Activated CD4-positive, alpha-beta T cell treated with anti-CD3 and anti-CD28 coated beads for 36 hours (primary cell): ENCODE measurements around the gene TEX264. TPM values are rescaled to one million over a fixed set of nuclear protein-coding genes. Genes with fewer than 3 reads are reported as not detected.

Experiments used
- ATAC-seq: fragments of 200-7000 bp; cut with Tn5 transposase; one replicate; pipeline ENCODE4 v1.10.0; 2021; ENCODE audit warnings: mild to moderate bottlenecking, moderate library complexity
- CTCF ChIA-PET: fragments of 350-600 bp; sonication (Branson Sonifier 250); formaldehyde crosslinking; loops from one replicate; lab custom pipeline; 2021; ENCODE audit warnings: antibody characterized with exemption; lab: Charles Lee
- POLR2A ChIA-PET: fragments of 350-600 bp; sonication (Branson Sonifier 250); formaldehyde crosslinking; loops from one replicate; lab custom pipeline; 2021; ENCODE audit warnings: antibody characterized with exemption, inconsistent platforms; lab: Charles Lee
- DNase-seq: peaks from one replicate; pipeline ENCODE4 v3.0.0-alpha.2; 2020
- H3K27ac Mint-ChIP-seq: one replicate; pipeline ENCODE4 v1.8.0; 2021; ENCODE audit warnings: mixed read lengths
- H3K27me3 Mint-ChIP-seq: one replicate; pipeline ENCODE4 v1.8.0; 2021; ENCODE audit warnings: mixed read lengths
- H3K36me3 Mint-ChIP-seq: one replicate; pipeline ENCODE4 v1.8.0; 2021; ENCODE audit warnings: low read depth, mixed read lengths
- H3K4me1 Mint-ChIP-seq: one replicate; pipeline ENCODE4 v1.8.0; 2021; ENCODE audit warnings: mixed read lengths
- H3K4me3 Mint-ChIP-seq: one replicate; pipeline ENCODE4 v1.8.0; 2021; ENCODE audit warnings: mild to moderate bottlenecking, moderate library complexity, mixed read lengths
- H3K9me3 Mint-ChIP-seq: one replicate; pipeline ENCODE4 v1.8.0; 2021; ENCODE audit warnings: low read depth, mixed read lengths
- intact Hi-C, 2 experiments: fragments of 100-400 bp; cut with DNase I in 1 of 2; cut with micrococcal nuclease in 1 of 2; formaldehyde crosslinking; loops; one replicate each; pipeline versions ENCODE4 v1.14.2 to v1.15.1; 2022 to 2024; cut with DNase I, micrococcal nuclease
- total RNA-seq, 2 experiments: library from RNA; stranded (reverse); gene quantifications; one replicate each; pipeline ENCODE4 v1.2.3, GENCODE V29; 2021

The TEX264 gene
- total RNA-seq, 2 experiments from 2014 or later = 35.3 to 37.4 TPM

DNA sequence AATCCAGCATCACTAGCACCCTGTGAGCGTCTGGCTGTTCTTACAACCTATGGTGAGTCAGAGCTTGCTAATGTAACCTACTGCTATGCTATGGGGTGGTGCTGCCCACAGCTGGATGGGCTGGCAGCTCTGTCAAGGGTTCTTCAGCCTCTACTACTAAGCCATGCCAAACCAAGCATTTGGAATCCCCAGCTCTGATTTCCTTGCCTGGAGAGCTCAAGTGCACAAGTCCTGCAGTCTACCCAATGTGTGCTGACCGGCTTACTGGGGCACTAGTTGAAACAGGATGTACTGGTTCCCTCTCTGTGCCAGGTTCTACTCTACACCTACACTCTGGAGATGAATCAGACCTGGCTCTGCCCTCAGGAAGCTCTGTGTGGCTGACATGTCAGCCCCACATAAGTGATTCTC, 4.2 kb downstream of the TEX264 start:
- H3K27ac Mint-ChIP-seq = peak overlapping the region; percentile 92
- peaks cover 76% of the 10 kb centered on the region for H3K4me1 Mint-ChIP-seq
- peak; percentile 62 for DNase-seq
- H3K4me3 Mint-ChIP-seq = peak overlapping the region; percentile 1
- CTCF ChIA-PET = interaction anchor here (0.6 to 10.0 kb wide), 6 partner anchors 15 to 1872 kb away, joined by 3 to 143 read pairs (median 4); partner anchors contain the start of genes DCAF1 and INKA1
- H3K27me3 Mint-ChIP-seq = no peaks in the 10 kb centered on the region
- H3K9me3 Mint-ChIP-seq = no peaks in the 10 kb centered on the region
- intact Hi-C loops = loop anchor here in 1 of 2 experiments (10.0 kb wide), 1 partner anchor 1340 kb away; no protein-coding TSS in a partner anchor
- POLR2A ChIA-PET = interaction anchor here (1.5 kb wide), 1 partner anchor 176 kb away, joined by 6 read pairs; the partner anchor contains the start of gene DCAF1
- ATAC-seq = peak; percentile 63
- H3K36me3 Mint-ChIP-seq = peaks cover 19% of the 10 kb centered on the region

DNA sequence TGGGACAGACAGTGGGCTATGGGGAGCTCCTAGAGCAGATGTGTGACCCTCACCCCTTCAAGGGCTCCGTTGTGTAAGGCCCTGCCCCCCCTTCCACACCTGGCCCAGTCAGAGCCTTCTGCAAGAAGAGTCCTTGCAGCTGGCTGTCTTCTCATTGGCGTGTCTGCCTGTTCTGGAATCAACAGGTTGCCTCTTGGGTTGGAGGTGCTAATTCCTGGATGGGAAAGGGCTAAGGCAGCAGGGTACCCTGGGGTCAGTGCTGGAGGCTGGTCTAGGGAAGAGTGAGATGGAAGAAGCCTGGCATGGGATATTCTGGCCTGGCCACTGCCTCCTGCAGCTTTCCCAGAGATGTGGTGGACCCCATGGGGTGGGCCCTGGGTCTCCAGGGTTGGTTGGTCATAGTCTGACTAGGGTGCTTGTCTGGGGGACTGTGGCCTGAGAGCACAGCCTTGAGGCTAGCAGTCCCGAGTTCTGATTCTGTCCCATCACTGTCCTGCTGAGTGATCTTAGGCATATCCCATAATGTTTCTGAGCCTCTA, 5.1 kb downstream of the TEX264 start:
- ChIA-PET POLR2A (interaction anchor here (1.5 kb wide), 1 partner anchor 177 kb away, joined by 6 read pairs; the partner anchor contains the start of gene DCAF1), CTCF (interaction anchor here (0.7 to 10.0 kb wide), 3 partner anchors 14 to 1873 kb away, joined by 3 to 143 read pairs (median 4); partner anchors contain the start of genes DCAF1 and INKA1)
- no peak overlapping the region for H3K4me3 Mint-ChIP-seq
- ATAC-seq (no peak), DNase-seq (no peak)
- peaks cover 20% of the 10 kb centered on the region for H3K36me3 Mint-ChIP-seq
- H3K4me1 Mint-ChIP-seq = peaks cover 81% of the 10 kb centered on the region
- no peaks in the 10 kb centered on the region for H3K27me3 Mint-ChIP-seq
- H3K27ac Mint-ChIP-seq = peak overlapping the region; percentile 92
- no peaks in the 10 kb centered on the region for H3K9me3 Mint-ChIP-seq
- intact Hi-C loops = loop anchor here in 1 of 2 experiments (10.0 kb wide), 1 partner anchor 1341 kb away; no protein-coding TSS in a partner anchor

DNA sequence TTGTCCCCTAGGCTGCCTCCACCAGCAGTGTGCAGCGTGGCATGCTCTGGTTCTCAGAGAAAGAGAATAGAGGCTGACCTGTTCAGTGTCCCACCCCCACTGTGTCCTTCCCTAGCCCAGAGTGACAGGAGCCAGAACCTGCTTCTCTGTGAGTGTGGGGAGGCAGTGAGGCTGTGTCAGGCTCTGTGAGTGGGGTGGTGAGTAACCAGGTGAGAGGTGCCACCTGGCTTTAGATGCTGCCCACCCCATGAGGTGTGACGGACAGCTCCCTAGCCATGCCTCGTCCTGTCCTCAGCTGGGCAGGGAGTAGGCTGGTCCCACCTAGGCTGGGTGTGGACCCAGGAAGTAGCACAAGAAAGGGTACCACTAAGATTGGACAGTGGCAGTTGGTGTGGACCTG, 6.3 kb downstream of the TEX264 start:
- no peak for DNase-seq
- Mint-ChIP-seq H3K36me3 (peaks cover 24% of the 10 kb centered on the region), H3K27ac (no peak overlapping the region), H3K9me3 (no peaks in the 10 kb centered on the region), H3K27me3 (no peaks in the 10 kb centered on the region), H3K4me1 (peaks cover 90% of the 10 kb centered on the region), H3K4me3 (no peak overlapping the region)
- ChIA-PET CTCF (no interaction called here), POLR2A (no interaction called here)
- intact Hi-C loops = loop anchor here in 1 of 2 experiments (10.0 kb wide), 1 partner anchor 1343 kb away; no protein-coding TSS in a partner anchor
- ATAC-seq = no peak

DNA sequence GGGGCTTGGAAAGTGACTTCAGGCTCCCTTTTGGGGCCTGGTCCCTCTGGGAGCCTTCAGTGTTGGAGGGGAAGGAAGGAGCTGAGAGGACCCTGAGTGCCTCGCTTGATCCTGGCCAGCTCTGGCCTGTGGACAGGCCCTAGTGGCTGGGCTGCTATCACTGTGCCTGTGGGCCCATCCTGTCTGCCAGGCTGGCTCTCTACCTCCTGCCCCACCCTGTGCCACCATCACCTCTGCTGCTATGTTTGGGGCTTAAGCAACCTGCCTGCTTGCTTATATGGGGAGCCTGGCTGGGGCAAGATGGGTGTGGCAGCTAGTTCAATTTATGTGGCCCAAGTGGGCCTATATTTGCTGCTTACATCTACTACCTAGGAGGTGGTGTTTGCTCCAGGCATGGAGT, 7.1 kb downstream of the TEX264 start:
- DNase-seq = no peak
- intact Hi-C loops = loop anchor here in 1 of 2 experiments (10.0 kb wide), 1 partner anchor 1343 kb away; no protein-coding TSS in a partner anchor
- ChIA-PET CTCF (no interaction called here), POLR2A (no interaction called here)
- H3K27ac Mint-ChIP-seq = peak overlapping the region; percentile 49
- peaks cover 91% of the 10 kb centered on the region for H3K4me1 Mint-ChIP-seq
- H3K36me3 Mint-ChIP-seq = peaks cover 24% of the 10 kb centered on the region
- ATAC-seq = no peak
- H3K27me3 Mint-ChIP-seq = no peaks in the 10 kb centered on the region
- H3K9me3 Mint-ChIP-seq = no peaks in the 10 kb centered on the region
- no peak overlapping the region for H3K4me3 Mint-ChIP-seq

DNA sequence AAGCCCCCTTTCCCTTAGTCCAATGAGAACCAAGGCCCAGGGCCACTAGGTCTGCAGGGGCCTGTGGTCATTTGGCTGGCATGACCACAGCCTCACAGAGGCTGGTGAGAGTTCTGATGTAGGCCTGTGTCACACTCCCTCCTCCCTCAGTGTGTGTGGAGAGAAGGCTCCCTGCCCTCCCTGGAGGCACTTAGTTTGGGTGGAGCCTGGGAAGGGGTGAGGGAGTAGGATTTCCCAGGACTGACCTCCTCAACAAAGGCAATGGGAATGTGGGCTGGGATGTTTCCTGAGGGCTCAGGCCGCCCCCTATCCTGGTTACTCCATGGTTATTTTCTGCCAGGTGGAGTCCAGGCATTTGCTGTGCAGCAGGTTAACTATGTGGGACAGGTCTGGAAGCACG, 7.6 kb downstream of the TEX264 start:
- DNase-seq (no peak), ATAC-seq (no peak)
- CTCF ChIA-PET = interaction anchor here (4.3 kb wide), 1 partner anchor 9 kb away, joined by 57 read pairs; the partner anchor contains the start of gene TEX264
- H3K27me3 Mint-ChIP-seq = no peaks in the 10 kb centered on the region
- intact Hi-C loops = loop anchor here in 1 of 2 experiments (10.0 kb wide), 1 partner anchor 1344 kb away; no protein-coding TSS in a partner anchor
- POLR2A ChIA-PET = no interaction called here
- peaks cover 90% of the 10 kb centered on the region for H3K4me1 Mint-ChIP-seq
- H3K4me3 Mint-ChIP-seq = no peak overlapping the region
- peaks cover 24% of the 10 kb centered on the region for H3K36me3 Mint-ChIP-seq
- no peaks in the 10 kb centered on the region for H3K9me3 Mint-ChIP-seq
- peak overlapping the region; percentile 41 for H3K27ac Mint-ChIP-seq

DNA sequence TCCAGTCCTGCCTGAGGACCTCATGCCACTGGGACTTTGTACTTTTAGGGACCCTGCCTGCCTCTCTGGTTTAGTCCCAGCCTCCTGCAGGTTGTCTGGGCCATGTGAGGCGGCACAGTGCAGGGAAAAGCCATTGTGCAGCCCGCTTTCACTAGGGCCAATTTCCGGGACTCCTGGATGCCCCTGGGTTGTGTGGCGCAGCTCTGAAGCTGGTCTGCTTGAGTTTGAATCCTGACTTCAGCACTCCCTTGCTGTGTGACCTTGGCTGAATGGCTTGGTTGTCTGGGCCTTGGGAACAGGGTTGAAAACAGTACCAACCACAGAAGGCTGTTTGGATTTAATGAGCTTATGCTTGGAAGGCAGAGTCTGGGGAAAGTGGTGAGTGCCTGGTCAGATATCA, 8.3 kb downstream of the TEX264 start:
- H3K4me3 Mint-ChIP-seq = no peak overlapping the region
- CTCF ChIA-PET = interaction anchor here (0.5 to 5.1 kb wide), 5 partner anchors 10 to 290 kb away, joined by 3 to 102 read pairs (median 5); partner anchors contain the start of genes DCAF1, RRP9 and TEX264
- POLR2A ChIA-PET = no interaction called here
- peaks cover 25% of the 10 kb centered on the region for H3K36me3 Mint-ChIP-seq
- H3K27ac Mint-ChIP-seq = peak overlapping the region; percentile 76
- no peaks in the 10 kb centered on the region for H3K9me3 Mint-ChIP-seq
- H3K27me3 Mint-ChIP-seq = no peaks in the 10 kb centered on the region
- H3K4me1 Mint-ChIP-seq = peaks cover 87% of the 10 kb centered on the region
- DNase-seq (no peak), ATAC-seq (no peak)
- intact Hi-C loops = loop anchor here in 1 of 2 experiments (10.0 kb wide), 1 partner anchor 1345 kb away; no protein-coding TSS in a partner anchor

DNA sequence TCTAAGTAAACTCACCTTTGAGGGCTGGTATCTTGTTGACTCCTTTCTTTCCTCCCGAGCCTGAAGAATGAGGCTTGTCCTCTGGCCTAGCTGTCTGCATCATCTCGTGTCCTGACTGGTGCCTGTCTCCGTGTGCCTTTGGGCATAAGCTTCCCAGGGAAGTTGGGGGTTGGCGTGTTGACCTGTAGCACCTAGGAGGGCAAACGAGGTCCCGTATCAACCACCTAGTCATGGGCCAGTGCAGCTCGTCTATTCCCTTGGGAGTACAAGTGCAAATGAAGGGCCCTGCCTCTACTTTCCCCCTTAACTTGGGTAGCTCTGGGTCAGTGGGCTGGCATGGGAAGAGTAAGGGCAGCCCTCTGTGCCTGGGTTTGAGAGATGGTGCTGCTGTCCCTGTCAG, 8.7 kb downstream of the TEX264 start:
- no peak for ATAC-seq
- Mint-ChIP-seq H3K36me3 (peaks cover 26% of the 10 kb centered on the region), H3K9me3 (no peaks in the 10 kb centered on the region), H3K27ac (peak overlapping the region; percentile 76), H3K27me3 (no peaks in the 10 kb centered on the region), H3K4me1 (peaks cover 87% of the 10 kb centered on the region), H3K4me3 (no peak overlapping the region)
- ChIA-PET POLR2A (no interaction called here), CTCF (interaction anchor here (0.7 to 5.1 kb wide), 5 partner anchors 10 to 290 kb away, joined by 3 to 102 read pairs (median 5); partner anchors contain the start of genes DCAF1, RRP9 and TEX264)
- intact Hi-C loops = loop anchor here in 1 of 2 experiments (10.0 kb wide), 1 partner anchor 1345 kb away; no protein-coding TSS in a partner anchor
- no peak for DNase-seq

DNA sequence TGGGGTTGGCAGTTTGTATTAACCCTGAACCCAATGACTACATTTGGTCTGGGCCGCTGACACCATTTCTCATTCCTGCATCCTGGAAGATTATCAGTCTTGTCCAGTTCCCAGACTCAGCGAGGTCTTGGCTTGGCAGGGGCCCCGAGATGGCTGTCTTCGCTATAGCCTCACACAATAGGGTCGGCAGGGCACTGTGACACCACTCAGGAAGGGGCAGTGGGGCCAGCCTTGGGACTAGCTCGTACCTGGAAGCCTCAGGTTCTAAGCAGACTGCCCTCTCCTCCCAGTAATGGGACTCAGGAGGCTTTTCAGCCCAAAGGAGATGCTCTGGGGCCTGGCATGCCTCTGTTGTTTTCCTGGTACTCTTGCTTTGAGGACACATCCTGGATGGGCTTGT, 9.1 kb downstream of the TEX264 start:
- intact Hi-C loops = no loop called here
- H3K9me3 Mint-ChIP-seq = no peaks in the 10 kb centered on the region
- peak overlapping the region; percentile 48 for H3K27ac Mint-ChIP-seq
- CTCF ChIA-PET = interaction anchor here (0.5 to 5.1 kb wide), 10 partner anchors 7 to 291 kb away, joined by 3 to 102 read pairs (median 4); partner anchors contain the start of genes DCAF1, RRP9 and TEX264
- no peaks in the 10 kb centered on the region for H3K27me3 Mint-ChIP-seq
- no peak for ATAC-seq
- H3K4me1 Mint-ChIP-seq = peaks cover 87% of the 10 kb centered on the region
- no peak overlapping the region for H3K4me3 Mint-ChIP-seq
- POLR2A ChIA-PET = no interaction called here
- DNase-seq = no peak
- peaks cover 26% of the 10 kb centered on the region for H3K36me3 Mint-ChIP-seq

DNA sequence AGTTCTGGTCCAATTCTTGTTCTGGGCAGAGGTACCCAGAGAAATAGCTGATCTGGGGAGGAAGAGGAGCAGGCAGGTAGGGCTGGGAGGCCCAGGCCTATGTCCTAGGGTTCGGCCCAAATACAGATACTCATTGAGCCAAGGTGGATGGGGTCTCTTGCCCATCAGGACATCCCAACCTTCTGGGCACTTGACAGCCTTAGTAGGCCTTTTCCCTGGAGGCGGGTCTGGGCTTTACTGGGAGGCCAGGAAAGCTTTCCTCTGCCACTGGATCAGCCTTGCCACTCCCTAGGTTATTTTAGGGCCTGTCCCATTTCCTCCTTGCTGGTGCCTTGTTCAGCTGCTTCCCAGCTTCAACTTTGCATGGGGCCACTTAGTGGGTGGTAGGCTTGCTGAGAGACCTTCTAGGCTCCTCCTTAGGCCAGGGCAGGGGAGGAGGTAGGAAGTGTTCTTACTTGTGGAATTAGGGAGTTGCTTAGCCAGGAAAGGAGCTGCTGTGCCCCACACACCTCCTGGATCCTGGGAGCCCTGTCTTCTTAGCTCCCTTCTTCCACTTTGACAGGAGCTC, 9.7 kb downstream of the TEX264 start:
- POLR2A ChIA-PET = interaction anchor here (0.5 kb wide), 1 partner anchor 22 kb away, joined by 4 read pairs; no protein-coding TSS in a partner anchor
- H3K27ac Mint-ChIP-seq = peak overlapping the region; percentile 80
- peaks cover 27% of the 10 kb centered on the region for H3K36me3 Mint-ChIP-seq
- no peaks in the 10 kb centered on the region for H3K27me3 Mint-ChIP-seq
- ATAC-seq = no peak
- DNase-seq = no peak
- intact Hi-C loops = no loop called here
- H3K4me1 Mint-ChIP-seq = peaks cover 87% of the 10 kb centered on the region
- H3K4me3 Mint-ChIP-seq = no peak overlapping the region
- CTCF ChIA-PET = interaction anchor here (0.5 to 5.1 kb wide), 15 partner anchors 8 to 253 kb away, joined by 3 to 102 read pairs (median 6); partner anchors contain the start of genes DCAF1 and TEX264
- no peaks in the 10 kb centered on the region for H3K9me3 Mint-ChIP-seq

DNA sequence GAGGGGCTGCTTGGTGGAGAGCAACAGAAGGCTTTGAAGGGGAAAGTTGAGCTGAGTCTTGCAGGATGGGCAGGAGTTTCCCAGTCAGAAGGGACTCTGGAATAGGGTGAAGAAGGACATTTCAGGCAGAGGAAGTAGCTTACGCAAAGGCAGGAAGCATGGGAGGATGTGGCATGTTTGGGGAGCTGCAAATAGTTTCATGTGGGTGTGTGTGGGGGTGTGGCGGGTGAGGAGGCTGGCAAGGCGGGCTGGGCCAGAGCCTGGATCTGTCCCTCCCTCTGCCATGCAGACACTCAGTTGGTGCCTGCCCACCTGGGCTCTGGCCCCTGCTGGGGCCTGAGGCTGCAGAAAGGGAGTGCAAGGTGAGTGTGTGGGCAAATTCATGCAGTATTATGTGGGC, 10.4 kb downstream of the TEX264 start:
- H3K27ac Mint-ChIP-seq = peak overlapping the region; percentile 80
- H3K4me1 Mint-ChIP-seq = peaks cover 87% of the 10 kb centered on the region
- ATAC-seq (peak; percentile 4), DNase-seq (peak; percentile 54)
- peaks cover 24% of the 10 kb centered on the region for H3K36me3 Mint-ChIP-seq
- ChIA-PET POLR2A (interaction anchor here (0.5 to 1.5 kb wide), 6 partner anchors 8 to 181 kb away, joined by 4 to 10 read pairs (median 5); partner anchors contain the start of gene DCAF1), CTCF (interaction anchor here (0.7 to 5.1 kb wide), 22 partner anchors 9 to 376 kb away, joined by 3 to 102 read pairs (median 5); partner anchors contain the start of genes DCAF1 and TEX264)
- no peak overlapping the region for H3K4me3 Mint-ChIP-seq
- H3K27me3 Mint-ChIP-seq = no peaks in the 10 kb centered on the region
- intact Hi-C loops = no loop called here
- no peaks in the 10 kb centered on the region for H3K9me3 Mint-ChIP-seq
